ENCODE results near the gene AK1.
"Not testable (repeated sequence)": the region's sequence is repeated elsewhere in the genome, so short reads cannot be mapped to it uniquely, and the experiment has no call there.

The AK1 gene

GRCh38 chr9:127854184-127854806 is 23.2 kb downstream of the AK1 start, which contains the start of gene ENG:
ENG (minus strand) TSS chr9:127854658; CDS start chr9:127854355, 303 bp downstream.
- in situ Hi-C loops (cut with MboI; ENCODE audit: low sequenced_read_pairs), result no loop called here

- in situ Hi-C loops (cut with MboI; ENCODE audit: low sequenced_read_pairs), result no loop called here
Measured at GRCh38 chr9:127853312-127854183, 23.9 kb downstream of the AK1 start.

DNA sequence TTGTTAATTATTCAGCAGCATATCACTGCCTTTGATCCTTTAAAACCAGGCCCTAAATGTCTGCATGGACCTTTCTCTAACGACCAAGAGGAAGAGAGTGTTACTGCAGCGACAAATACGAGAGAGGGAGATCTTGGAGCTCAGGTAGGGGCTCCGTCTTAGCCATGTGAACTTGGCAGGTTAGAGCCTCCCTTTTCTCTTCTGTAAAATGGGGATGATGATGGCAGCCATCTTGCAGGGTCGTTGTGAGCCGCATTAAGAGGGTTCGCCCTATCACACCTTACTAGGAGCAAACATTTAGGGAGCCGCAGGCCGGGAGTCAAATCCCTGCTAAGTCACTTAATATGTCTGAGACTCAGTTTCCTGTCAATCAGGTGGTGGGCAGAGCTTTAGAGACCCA is 24.6 kb downstream of the AK1 start:
- in situ Hi-C loops (cut with MboI; ENCODE audit: low sequenced_read_pairs), result no loop called here

DNA sequence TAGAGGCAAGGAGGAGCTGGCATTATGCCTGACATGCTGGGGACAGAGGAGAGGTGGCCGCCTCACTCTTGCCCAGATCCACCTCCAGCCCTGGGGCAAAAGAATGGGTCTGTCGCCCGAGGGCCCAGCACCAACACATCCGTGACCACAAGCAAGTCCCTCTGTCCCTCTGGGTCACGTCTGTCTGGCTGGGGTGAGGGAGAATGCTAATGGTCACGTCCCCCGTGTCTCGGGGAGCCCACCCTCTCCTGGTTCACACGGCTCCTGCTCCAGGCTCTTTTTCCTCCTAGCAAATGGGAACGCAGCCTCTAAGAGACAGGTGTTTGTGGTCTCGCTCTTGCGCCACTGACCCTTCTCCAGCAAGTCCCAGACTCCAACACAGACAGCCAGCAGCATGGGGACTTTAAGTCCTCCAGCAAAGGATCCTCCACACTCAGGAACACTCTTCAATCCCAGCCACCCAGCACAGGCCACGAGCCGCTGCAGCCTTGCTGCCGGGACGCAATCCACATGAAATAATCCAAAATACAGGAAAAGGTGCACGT is 27.1 kb downstream of the AK1 start:
- in situ Hi-C loops (cut with MboI; ENCODE audit: low sequenced_read_pairs), result no loop called here

DNA sequence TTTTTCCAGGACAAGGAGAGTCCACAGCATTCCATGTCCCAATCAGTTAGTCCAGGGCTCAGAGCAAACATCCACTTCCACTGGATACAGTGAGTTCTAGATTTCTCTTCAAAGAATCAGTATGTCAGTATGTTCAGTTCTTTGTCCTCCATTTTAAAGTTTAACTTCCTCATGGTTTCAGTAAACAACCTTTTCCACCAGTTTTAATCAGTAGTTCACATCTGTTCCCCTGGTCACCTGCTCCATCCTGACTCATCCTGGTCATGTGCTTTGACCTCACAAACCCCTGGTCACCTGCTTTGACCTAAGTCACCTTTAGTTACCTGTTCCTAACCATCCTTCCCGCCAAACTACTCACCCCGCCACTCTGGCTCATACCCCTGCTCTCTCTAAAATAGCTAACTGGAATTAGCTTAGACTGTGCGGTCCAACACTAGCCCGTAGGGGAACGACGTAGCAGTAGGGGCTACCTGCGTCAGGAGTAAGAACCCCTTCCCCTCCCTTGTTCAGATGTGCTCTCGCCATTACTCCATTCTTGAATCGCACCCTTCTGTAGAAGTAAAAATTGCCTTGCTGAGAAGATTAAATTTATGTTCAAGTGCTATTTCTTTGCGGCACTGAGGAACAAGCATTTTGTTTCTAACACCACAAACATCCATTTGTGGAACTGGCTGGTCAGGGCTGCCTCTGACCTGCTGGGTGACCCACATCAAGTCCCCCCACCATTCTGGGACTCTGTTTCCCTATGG is 28.5 kb downstream of the AK1 start:
- in situ Hi-C loops (cut with MboI; ENCODE audit: low sequenced_read_pairs), result no loop called here

GRCh38 chr9:127847833-127848755 is 29.4 kb downstream of the AK1 start:
- in situ Hi-C loops (cut with MboI; ENCODE audit: low sequenced_read_pairs), result no loop called here

DNA sequence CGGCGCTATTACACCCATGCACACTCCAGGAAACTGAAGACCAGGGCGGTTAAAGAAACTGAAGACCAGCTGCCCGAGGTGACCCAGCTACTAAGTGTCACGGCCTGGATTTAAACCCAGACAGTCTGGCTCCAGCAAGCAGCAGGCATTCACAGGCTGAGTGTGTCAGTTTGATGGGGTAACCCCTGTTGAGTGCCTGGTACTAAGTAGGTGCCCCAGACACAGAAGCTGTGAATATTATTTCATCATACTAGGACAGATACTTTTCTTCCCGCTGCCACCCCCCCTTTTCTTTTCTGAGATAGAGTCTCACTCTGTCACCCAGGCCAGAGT is 30.3 kb downstream of the AK1 start:
- in situ Hi-C loops (cut with MboI; ENCODE audit: low sequenced_read_pairs), result no loop called here

GRCh38 chr9:127846443-127847177 is 30.9 kb downstream of the AK1 start:
- in situ Hi-C loops (cut with MboI; ENCODE audit: low sequenced_read_pairs), result no loop called here

DNA sequence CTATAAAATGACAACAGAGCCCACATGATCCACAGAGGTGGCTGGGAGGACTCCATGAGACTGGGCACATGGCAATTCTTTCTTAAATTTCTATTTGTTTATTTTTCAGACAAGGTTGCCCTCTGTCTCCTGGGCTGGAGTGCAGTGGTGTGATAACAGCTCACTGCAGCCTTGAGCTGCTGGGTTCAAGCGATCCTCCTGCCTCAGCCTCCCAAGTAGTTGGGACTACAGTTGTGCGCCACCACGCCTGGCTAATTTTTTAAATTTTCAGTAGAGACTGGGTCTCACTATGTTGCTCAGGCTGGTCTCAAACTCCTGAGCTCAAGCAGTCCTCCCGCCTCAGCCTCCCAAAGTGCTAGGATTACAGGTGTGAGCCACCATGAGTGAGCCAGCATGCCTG is 31.9 kb downstream of the AK1 start:
- in situ Hi-C loops (cut with MboI; ENCODE audit: low sequenced_read_pairs), result not testable (repeated sequence)

- in situ Hi-C loops (cut with MboI; ENCODE audit: low sequenced_read_pairs), result no loop called here
Measured at GRCh38 chr9:127844821-127845359, 32.6 kb downstream of the AK1 start.

GRCh38 chr9:127841087-127841835 is 36.2 kb downstream of the AK1 start:
- in situ Hi-C loops (cut with MboI; ENCODE audit: low sequenced_read_pairs), result no loop called here

DNA sequence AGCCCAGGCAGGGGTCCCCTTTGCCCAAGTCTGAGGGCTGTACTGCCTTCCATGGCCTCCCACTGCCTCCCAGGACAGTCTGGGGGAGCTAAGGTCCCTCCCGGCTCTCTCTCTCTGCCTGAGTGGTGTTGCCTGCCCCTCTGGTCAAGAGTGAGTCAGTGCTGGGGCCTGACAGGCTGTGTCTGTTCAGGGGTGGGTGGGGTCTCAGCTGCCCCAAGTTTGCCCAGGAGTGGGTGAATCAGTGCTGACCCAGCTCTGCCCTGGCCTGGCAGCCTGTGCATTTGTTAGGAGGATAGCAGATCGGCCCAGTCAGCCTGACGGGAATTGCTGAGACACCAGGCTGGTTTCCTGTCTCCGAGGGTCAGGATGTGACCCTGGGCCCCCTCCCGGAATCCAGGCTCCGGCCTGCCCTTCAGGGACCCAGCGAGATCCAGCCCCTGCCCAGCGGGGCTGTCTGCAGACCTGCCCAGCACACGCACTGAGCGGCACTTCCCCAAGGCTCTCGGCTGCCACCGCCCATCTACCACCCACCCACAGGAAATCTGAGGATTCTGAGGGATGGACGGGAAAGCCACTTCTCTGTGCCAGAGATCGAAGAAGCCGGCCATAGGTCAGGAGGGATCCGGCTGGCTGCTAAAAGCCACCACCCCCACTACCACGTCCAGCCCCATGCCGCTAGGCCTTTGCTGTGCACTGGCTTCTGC is 38.9 kb downstream of the AK1 start:
- in situ Hi-C loops (cut with MboI; ENCODE audit: low sequenced_read_pairs), result no loop called here

DNA sequence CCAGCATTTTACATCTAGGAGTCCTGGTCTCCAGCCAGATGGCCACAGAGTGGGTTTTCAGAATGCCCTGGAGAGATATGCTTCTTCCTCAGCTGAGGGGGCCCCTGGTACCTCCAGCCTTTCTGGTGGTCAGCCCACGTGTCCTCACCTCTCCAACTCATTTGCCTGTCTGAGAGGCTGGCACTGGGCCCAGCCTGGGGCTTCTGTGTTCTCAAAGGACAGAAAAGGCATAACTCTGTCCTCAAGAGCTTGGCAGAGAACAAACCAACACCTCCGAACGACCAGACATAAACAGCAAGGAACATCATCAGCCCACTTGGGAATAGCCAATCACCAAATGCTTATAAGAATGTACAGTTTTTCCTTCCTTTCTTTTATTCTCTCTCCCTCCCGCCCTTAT is 40.1 kb downstream of the AK1 start:
- in situ Hi-C loops (cut with MboI; ENCODE audit: low sequenced_read_pairs), result no loop called here

DNA sequence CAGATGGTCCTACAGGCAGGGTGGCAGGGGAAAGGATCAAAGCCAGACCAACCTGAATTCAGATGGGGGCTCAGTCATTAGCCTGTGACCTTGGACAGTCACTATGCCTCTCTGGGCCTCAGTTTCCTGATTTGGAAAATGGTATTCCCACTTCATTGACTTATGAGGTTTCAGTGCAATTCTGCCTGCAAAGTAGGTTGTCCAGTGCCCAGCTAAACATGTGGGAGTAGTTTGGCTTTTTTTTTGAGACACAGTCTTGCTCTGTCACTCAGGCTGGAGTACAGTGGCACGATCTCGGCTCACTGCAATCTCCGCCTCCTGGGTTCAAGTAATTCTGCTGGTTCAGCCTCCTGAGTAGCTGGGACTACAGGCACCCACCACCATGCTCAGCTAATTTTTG is 40.9 kb downstream of the AK1 start:
- in situ Hi-C loops (cut with MboI; ENCODE audit: low sequenced_read_pairs), result not testable (repeated sequence)

GRCh38 chr9:127835991-127836516 is 41.4 kb downstream of the AK1 start:
- in situ Hi-C loops (cut with MboI; ENCODE audit: low sequenced_read_pairs), result no loop called here

GRCh38 chr9:127833555-127833954 is 43.9 kb downstream of the AK1 start:
- in situ Hi-C loops (cut with MboI; ENCODE audit: low sequenced_read_pairs), result no loop called here

DNA sequence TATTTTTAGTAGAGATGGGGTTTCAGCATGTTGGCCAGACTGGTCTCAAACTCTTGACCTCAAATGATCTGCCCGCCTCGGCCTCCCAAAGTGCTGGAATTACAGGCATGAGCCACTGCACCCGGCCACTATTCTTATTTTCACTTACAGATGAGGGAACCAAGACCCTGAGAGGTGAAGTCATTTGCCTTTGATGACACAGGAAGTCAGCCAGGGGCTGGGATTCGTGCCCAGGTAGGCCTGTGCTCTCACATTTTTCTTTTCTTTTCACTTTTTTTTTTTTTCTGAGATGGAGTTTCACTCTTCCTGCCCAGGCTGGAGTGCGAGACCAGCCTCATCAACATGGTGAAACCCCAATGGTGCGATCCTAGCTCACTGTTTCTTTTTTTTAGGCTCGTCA is 45.2 kb downstream of the AK1 start:
- in situ Hi-C loops (cut with MboI; ENCODE audit: low sequenced_read_pairs), result no loop called here

Measured in HL-60/S4 treated with phorbol 12-myristate 13-acetate at 8.2 ng/mL for 4 days and 3 days (cell line).